HepG2 (cell line): ENCODE results near the gene CREB1. TPM values are rescaled to one million over a fixed set of nuclear protein-coding genes. Genes with fewer than 3 reads are reported as not detected.

Source experiments
- ATAC-seq: fragments of 200-7000 bp; cut with Tn5 transposase; 3 replicates; pipeline ENCODE4 v1.9.1; 2020; ENCODE audit warnings: mild to moderate bottlenecking, moderate library complexity
- BruUV-seq: library from RNA; stranded (reverse); fragments of 400-500 nt; replicated peaks from 2 replicates; lab custom pipeline; 2021; lab: Mats Ljungman, UMichigan
- CTCF ChIA-PET: fragments of 300-600 bp; formaldehyde crosslinking; extraction: SDS; loops from one replicate; lab custom pipeline; 2021; ENCODE audit warnings: low total read pairs, inconsistent platforms, low intra/inter-chr PET ratio; lab: Yijun Ruan, JAX
- POLR2A ChIA-PET: fragments of 350-600 bp; sonication (Branson Sonifier 250); formaldehyde crosslinking; loops from one replicate; lab custom pipeline; 2020; ENCODE audit warnings: antibody characterized with exemption, inconsistent platforms; lab: Yijun Ruan, JAX
- DNase-seq: peaks from one replicate; pipeline ENCODE4 v3.0.0-alpha.2; 2015; ENCODE audit warnings: low spot score
- FAIRE-seq: peaks from 3 replicates; lab custom pipeline; 2011; peaks lifted over from hg19 to GRCh38; lab: Jason Lieb, UNC
- H2AFZ ChIP-seq: one replicate; pipeline ENCODE4 v1.6.1; 2011; ENCODE audit warnings: low read length, inconsistent platforms
- H3K27ac ChIP-seq: fragments of 300-600 bp; 3 replicates; pipeline ENCODE4 v1.8.0; 2011; ENCODE audit warnings: mixed run types, mild to moderate bottlenecking, mixed read lengths, low read length, inconsistent platforms; ENCODE audit not compliant: insufficient read depth; ENCODE audit errors: extremely low read length
- H3K27me3 ChIP-seq, 2 experiments: fragments of 200-600 bp in 1 of 2; 2 replicates in 1 of 2; 3 replicates in 1 of 2; pipeline versions ENCODE4 v1.6.0 to v1.8.0; 2011; ENCODE audit warnings: low read length in 2 of 2, mild to moderate bottlenecking in 2 of 2, moderate library complexity in 2 of 2, inconsistent platforms in 1 of 2; ENCODE audit not compliant: insufficient read depth in 2 of 2, control insufficient read depth in 1 of 2
- H3K36me3 ChIP-seq, 2 experiments: fragments of 200-600 bp in 1 of 2; replicated peaks in 1 of 2; 2 replicates in 1 of 2; 3 replicates in 1 of 2; pipeline versions ENCODE4 v1.5.1 to v1.8.0; 2011; ENCODE audit warnings: low read length in 2 of 2, inconsistent platforms in 1 of 2; ENCODE audit not compliant: insufficient read depth in 2 of 2, control insufficient read depth in 1 of 2
- H3K4me1 ChIP-seq: 2 replicates; pipeline ENCODE4 v1.5.1; 2012; ENCODE audit warnings: low read length, inconsistent platforms; ENCODE audit not compliant: insufficient read depth
- H3K4me2 ChIP-seq: 2 replicates; pipeline ENCODE4 v1.6.0; 2011; ENCODE audit warnings: low read depth, low read length, inconsistent platforms
- H3K4me3 ChIP-seq, 3 experiments: fragments of 200-600 bp in 1 of 3; sonication (generic), shearing (Covaris generic) in 1 of 3; replicated peaks in 1 of 3; 2 replicates each; pipeline ENCODE4 v1.5.1; 2011 to 2016; ENCODE audit warnings: low read length in 3 of 3, inconsistent platforms in 2 of 3, low read depth in 2 of 3, mild to moderate bottlenecking in 2 of 3, control low read depth in 1 of 3, mixed read lengths in 1 of 3; ENCODE audit not compliant: insufficient read depth in 1 of 3
- H3K79me2 ChIP-seq: one replicate; pipeline ENCODE4 v1.6.1; 2011; ENCODE audit warnings: low read length, inconsistent platforms; ENCODE audit not compliant: insufficient read depth
- H3K9ac ChIP-seq: 2 replicates; pipeline ENCODE4 v1.6.0; 2011; ENCODE audit warnings: mild to moderate bottlenecking, low read depth, low read length, inconsistent platforms; ENCODE audit not compliant: insufficient read depth
- H3K9me3 ChIP-seq: 2 replicates; pipeline ENCODE4 v1.5.1; 2012; ENCODE audit warnings: mild to moderate bottlenecking, low read length
- H4K20me1 ChIP-seq: 2 replicates; pipeline ENCODE4 v1.6.0; 2011; ENCODE audit warnings: inconsistent platforms, mild to moderate bottlenecking, low read length, moderate library complexity; ENCODE audit not compliant: insufficient read depth
- BORCS8-MEF2B ChIP-seq: sonication (generic); formaldehyde crosslinking; IDR thresholded peaks from 2 replicates; pipeline ENCODE4 v1.8.0; 2022; ENCODE audit warnings: mild to moderate bottlenecking, missing genetic modification reagents
- DBP ChIP-seq: sonication (generic); formaldehyde crosslinking; IDR thresholded peaks from 2 replicates; pipeline ENCODE4 v1.4.0; 2020; ENCODE audit warnings: missing genetic modification reagents; ENCODE audit errors: not compliant biosample characterization
- EED ChIP-seq: sonication (generic); formaldehyde crosslinking; IDR thresholded peaks from 2 replicates; pipeline ENCODE4 v1.5.0; 2020; ENCODE audit warnings: mild to moderate bottlenecking, missing genetic modification reagents
- HMG20B ChIP-seq: conservative IDR thresholded peaks from 2 replicates; pipeline ENCODE4 v1.6.1; 2016; ENCODE audit warnings: missing genetic modification reagents, missing compliant biosample characterization
- HMGA1 ChIP-seq: sonication (generic); formaldehyde crosslinking; conservative IDR thresholded peaks from 2 replicates; pipeline ENCODE4 v1.4.0; 2020; ENCODE audit warnings: missing genetic modification reagents
- HNRNPUL1 ChIP-seq: fragments of 200-400 bp; formaldehyde crosslinking; IDR thresholded peaks from 2 replicates; pipeline ENCODE4 v1.6.1; 2017; ENCODE audit warnings: low read depth, mild to moderate bottlenecking, low read length, moderate library complexity
- MXD3 ChIP-seq: IDR thresholded peaks from 2 replicates; pipeline ENCODE4 v1.6.1; 2016; ENCODE audit warnings: mild to moderate bottlenecking, missing biosample characterization, missing genetic modification reagents
- NFYB ChIP-seq: sonication (generic); formaldehyde crosslinking; IDR thresholded peaks from 2 replicates; pipeline ENCODE4 v1.4.0; 2020; ENCODE audit warnings: missing genetic modification reagents
- RFXANK ChIP-seq: IDR thresholded peaks from 2 replicates; pipeline ENCODE4 v1.6.1; 2016
- ZKSCAN8 ChIP-seq: IDR thresholded peaks from 2 replicates; pipeline ENCODE4 v1.6.1; 2016; ENCODE audit warnings: borderline replicate concordance, missing genetic modification reagents, missing compliant biosample characterization
- ZNF343 ChIP-seq: sonication (generic); formaldehyde crosslinking; IDR thresholded peaks from 2 replicates; pipeline ENCODE4 v1.4.0; 2020; ENCODE audit warnings: mild to moderate bottlenecking, missing genetic modification reagents
- ZNF644 ChIP-seq: IDR thresholded peaks from 2 replicates; pipeline ENCODE4 v1.6.1; 2016; ENCODE audit warnings: low read depth
- WGBS: methylation state at CpG from one replicate; pipeline ENCODE4 v1.1.6; 2017; ENCODE audit warnings: low lambda C conversion rate; 5-methylcytosine and 5-hydroxymethylcytosine counted together
- in situ Hi-C: cut with HindIII; loops from 2 replicates; pipeline ENCODE4 v1.10.0; 2017; ENCODE audit warnings: low pct_unique_long_range_greater_than_20kb; ENCODE audit not compliant: extremely low pct_ligation_motif_present
- intact Hi-C: fragments of 100-400 bp; cut with micrococcal nuclease; formaldehyde crosslinking; loops from one replicate; pipeline ENCODE4 v1.10.0; 2022; ENCODE audit not compliant: unreplicated experiment
- polyA plus RNA-seq, 8 experiments: library from polyadenylated mRNA; depleted of rRNA in 3 of 8; stranded (reverse) in 7 of 8; unstranded in 1 of 8; fragments of >200 nt; fragmentation: Illumina TruSeq in 4 of 8; extraction: Trizol in 4 of 8; gene quantifications; 2 replicates each; pipeline versions ENCODE4 v1.2.1 to v1.2.3, GENCODE V29; 2011 to 2016; ENCODE audit warnings: low read depth in 4 of 8, missing spikeins in 1 of 8, mixed read lengths in 1 of 8; ENCODE audit not compliant: insufficient read depth in 1 of 8
- total RNA-seq, 5 experiments: library from RNA; depleted of rRNA; stranded (reverse); fragments of >200 nt; fragmentation: Illumina TruSeq; extraction: Trizol; gene quantifications; 2 replicates each; pipeline ENCODE4 v1.2.3, GENCODE V29; 2016; ENCODE audit warnings: low read depth in 1 of 5
- TF ChIP-seq, protein P1 (sequence below): sonication (generic); formaldehyde crosslinking; IDR thresholded peaks from 2 replicates; pipeline ENCODE4 v1.4.0; 2020; ENCODE audit warnings: missing genetic modification reagents
- TF ChIP-seq, protein P2 (sequence below): sonication (generic); formaldehyde crosslinking; IDR thresholded peaks from 2 replicates; pipeline ENCODE4 v1.9.0; 2021; ENCODE audit warnings: missing genetic modification reagents, borderline replicate concordance
- TF ChIP-seq, protein P3 (sequence below): sonication (generic); formaldehyde crosslinking; conservative IDR thresholded peaks from 2 replicates; pipeline ENCODE4 v1.4.0; 2020; ENCODE audit warnings: missing genetic modification reagents

CREB1 gene
- total and polyA plus RNA-seq, 2 of the 13 experiments (the other 11 are each of a cell fraction or from before 2014, with no cell fraction given), result 51.8 to 51.9 TPM

GRCh38 chr2:207606829-207607228 lies 77.1 kb downstream of the CREB1 start:
- DNase-seq, result no peak
- POLR2A ChIA-PET, result no interaction called here
- no peak overlapping the region for H3K27ac ChIP-seq
- no peak for ATAC-seq
- 97% methylated on average over 5 of the region's 5 CpGs for WGBS
- no peaks in the 10 kb centered on the region for H4K20me1 ChIP-seq
- no peak overlapping the region for H3K4me3 ChIP-seq
- in situ Hi-C loops, result no loop called here
- no peaks in the 10 kb centered on the region for H3K27me3 ChIP-seq
- CTCF ChIA-PET, result no interaction called here
- H3K36me3 ChIP-seq, result peaks cover 0 to 3% of the 10 kb centered on the region in 2 experiments; a peak in 3 of 5 replicates
- intact Hi-C loops, result no loop called here
- H2AFZ ChIP-seq, result no peak overlapping the region
- no peak overlapping the region for H3K4me2 ChIP-seq
- FAIRE-seq, result no peak
- H3K9ac ChIP-seq, result no peak overlapping the region
- H3K79me2 ChIP-seq, result peaks cover 2% of the 10 kb centered on the region
- no peaks in the 10 kb centered on the region for H3K9me3 ChIP-seq
- H3K4me1 ChIP-seq, result no peaks in the 10 kb centered on the region
- no TSS peak for BruUV-seq
- TF ChIP-seq HMGA1 (CRISPR knock-in tag) (no peak), EED (CRISPR knock-in tag) (no peak), DBP (CRISPR knock-in tag) (no peak), HNRNPUL1 (no peak), ZNF644 (no peak), NFYB (CRISPR knock-in tag) (no peak), MXD3 (CRISPR knock-in tag) (no peak), ZKSCAN8 (no peak), ZNF343 (no peak), RFXANK (CRISPR knock-in tag) (no peak), BORCS8-MEF2B (CRISPR knock-in tag) (no peak), HMG20B (no peak)
- TF ChIP-seq, protein P1, sequence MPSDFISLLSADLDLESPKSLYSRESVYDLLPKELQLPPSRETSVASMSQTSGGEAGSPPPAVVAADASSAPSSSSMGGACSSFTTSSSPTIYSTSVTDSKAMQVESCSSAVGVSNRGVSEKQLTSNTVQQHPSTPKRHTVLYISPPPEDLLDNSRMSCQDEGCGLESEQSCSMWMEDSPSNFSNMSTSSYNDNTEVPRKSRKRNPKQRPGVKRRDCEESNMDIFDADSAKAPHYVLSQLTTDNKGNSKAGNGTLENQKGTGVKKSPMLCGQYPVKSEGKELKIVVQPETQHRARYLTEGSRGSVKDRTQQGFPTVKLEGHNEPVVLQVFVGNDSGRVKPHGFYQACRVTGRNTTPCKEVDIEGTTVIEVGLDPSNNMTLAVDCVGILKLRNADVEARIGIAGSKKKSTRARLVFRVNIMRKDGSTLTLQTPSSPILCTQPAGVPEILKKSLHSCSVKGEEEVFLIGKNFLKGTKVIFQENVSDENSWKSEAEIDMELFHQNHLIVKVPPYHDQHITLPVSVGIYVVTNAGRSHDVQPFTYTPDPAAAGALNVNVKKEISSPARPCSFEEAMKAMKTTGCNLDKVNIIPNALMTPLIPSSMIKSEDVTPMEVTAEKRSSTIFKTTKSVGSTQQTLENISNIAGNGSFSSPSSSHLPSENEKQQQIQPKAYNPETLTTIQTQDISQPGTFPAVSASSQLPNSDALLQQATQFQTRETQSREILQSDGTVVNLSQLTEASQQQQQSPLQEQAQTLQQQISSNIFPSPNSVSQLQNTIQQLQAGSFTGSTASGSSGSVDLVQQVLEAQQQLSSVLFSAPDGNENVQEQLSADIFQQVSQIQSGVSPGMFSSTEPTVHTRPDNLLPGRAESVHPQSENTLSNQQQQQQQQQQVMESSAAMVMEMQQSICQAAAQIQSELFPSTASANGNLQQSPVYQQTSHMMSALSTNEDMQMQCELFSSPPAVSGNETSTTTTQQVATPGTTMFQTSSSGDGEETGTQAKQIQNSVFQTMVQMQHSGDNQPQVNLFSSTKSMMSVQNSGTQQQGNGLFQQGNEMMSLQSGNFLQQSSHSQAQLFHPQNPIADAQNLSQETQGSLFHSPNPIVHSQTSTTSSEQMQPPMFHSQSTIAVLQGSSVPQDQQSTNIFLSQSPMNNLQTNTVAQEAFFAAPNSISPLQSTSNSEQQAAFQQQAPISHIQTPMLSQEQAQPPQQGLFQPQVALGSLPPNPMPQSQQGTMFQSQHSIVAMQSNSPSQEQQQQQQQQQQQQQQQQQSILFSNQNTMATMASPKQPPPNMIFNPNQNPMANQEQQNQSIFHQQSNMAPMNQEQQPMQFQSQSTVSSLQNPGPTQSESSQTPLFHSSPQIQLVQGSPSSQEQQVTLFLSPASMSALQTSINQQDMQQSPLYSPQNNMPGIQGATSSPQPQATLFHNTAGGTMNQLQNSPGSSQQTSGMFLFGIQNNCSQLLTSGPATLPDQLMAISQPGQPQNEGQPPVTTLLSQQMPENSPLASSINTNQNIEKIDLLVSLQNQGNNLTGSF (CRISPR knock-in tag), result no peak
- TF ChIP-seq, protein P2, sequence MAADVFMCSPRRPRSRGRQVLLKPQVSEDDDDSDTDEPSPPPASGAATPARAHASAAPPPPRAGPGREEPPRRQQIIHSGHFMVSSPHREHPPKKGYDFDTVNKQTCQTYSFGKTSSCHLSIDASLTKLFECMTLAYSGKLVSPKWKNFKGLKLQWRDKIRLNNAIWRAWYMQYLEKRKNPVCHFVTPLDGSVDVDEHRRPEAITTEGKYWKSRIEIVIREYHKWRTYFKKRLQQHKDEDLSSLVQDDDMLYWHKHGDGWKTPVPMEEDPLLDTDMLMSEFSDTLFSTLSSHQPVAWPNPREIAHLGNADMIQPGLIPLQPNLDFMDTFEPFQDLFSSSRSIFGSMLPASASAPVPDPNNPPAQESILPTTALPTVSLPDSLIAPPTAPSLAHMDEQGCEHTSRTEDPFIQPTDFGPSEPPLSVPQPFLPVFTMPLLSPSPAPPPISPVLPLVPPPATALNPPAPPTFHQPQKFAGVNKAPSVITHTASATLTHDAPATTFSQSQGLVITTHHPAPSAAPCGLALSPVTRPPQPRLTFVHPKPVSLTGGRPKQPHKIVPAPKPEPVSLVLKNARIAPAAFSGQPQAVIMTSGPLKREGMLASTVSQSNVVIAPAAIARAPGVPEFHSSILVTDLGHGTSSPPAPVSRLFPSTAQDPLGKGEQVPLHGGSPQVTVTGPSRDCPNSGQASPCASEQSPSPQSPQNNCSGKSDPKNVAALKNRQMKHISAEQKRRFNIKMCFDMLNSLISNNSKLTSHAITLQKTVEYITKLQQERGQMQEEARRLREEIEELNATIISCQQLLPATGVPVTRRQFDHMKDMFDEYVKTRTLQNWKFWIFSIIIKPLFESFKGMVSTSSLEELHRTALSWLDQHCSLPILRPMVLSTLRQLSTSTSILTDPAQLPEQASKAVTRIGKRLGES (CRISPR knock-in tag), result no peak
- TF ChIP-seq, protein P3, sequence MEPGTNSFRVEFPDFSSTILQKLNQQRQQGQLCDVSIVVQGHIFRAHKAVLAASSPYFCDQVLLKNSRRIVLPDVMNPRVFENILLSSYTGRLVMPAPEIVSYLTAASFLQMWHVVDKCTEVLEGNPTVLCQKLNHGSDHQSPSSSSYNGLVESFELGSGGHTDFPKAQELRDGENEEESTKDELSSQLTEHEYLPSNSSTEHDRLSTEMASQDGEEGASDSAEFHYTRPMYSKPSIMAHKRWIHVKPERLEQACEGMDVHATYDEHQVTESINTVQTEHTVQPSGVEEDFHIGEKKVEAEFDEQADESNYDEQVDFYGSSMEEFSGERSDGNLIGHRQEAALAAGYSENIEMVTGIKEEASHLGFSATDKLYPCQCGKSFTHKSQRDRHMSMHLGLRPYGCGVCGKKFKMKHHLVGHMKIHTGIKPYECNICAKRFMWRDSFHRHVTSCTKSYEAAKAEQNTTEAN (CRISPR knock-in tag), result no peak
